ENCODE results near the gene SNAPC1. TPM values are rescaled to one million over a fixed set of nuclear protein-coding genes. Genes with fewer than 3 reads are reported as not detected.

SNAPC1 gene
- total and polyA plus RNA-seq, 2 donors (not counting 3 experiments of a cell fraction or from before 2014, with no cell fraction given), result 12.7 to 14.3 TPM

GRCh38 chr14:61780125-61780524 is 17.9 kb downstream of the SNAPC1 start:
- no peaks in the 10 kb centered on the region for H4K20me1 ChIP-seq (replicated peaks; ENCODE audit: control insufficient read depth, extremely low read depth, insufficient read depth, low read length)
- no peaks in the 10 kb centered on the region for H3K4me1 ChIP-seq (ENCODE audit: control insufficient read depth, extremely low read depth, insufficient read depth, low read length)
- H3K4me3 ChIP-seq (replicated peaks in 1 of 3; ENCODE audit: insufficient read depth in 1 of 3, low read depth in 1 of 3, low read length in 3 of 3), result no peak overlapping the region
- TF ChIP-seq CTCF (IDR thresholded peaks at IDR 0.05; ENCODE audit: extremely low read depth in 1 of 2, insufficient read depth in 1 of 2, low read depth in 1 of 2, low read length in 2 of 2) (no peak), POLR2A (IDR thresholded peaks at IDR 0.05; ENCODE audit: low read depth, low read length) (no peak), EZH2 (IDR thresholded peaks at IDR 0.05; ENCODE audit: borderline replicate concordance, low read depth, low read length, severe bottlenecking) (no peak), GATA2 (IDR thresholded peaks at IDR 0.05; ENCODE audit: insufficient read depth, insufficient read length, low read depth, low read length) (no peak), JUN (IDR thresholded peaks at IDR 0.05; ENCODE audit: borderline replicate concordance, insufficient read depth, insufficient read length, low read depth) (no peak), FOS (IDR thresholded peaks at IDR 0.05; ENCODE audit: borderline replicate concordance, insufficient read depth, low read length) (no peak), MYC (IDR thresholded peaks at IDR 0.05; ENCODE audit: low read depth, low read length) (no peak), MAX (IDR thresholded peaks at IDR 0.05; ENCODE audit: insufficient read depth, insufficient read length) (no peak), POLR2AphosphoS5 (IDR thresholded peaks at IDR 0.05; ENCODE audit: insufficient read depth, low read depth, low read length) (no peak)
- no peak overlapping the region for H3K4me2 ChIP-seq (ENCODE audit: insufficient read depth, low read length)
- no peak overlapping the region for H2AFZ ChIP-seq (ENCODE audit: low read depth, low read length)
- no peaks in the 10 kb centered on the region for H3K9me1 ChIP-seq (replicated peaks; ENCODE audit: control insufficient read depth, extremely low read depth, insufficient read depth, low read length)
- H3K9ac ChIP-seq (replicated peaks; ENCODE audit: extremely low read depth, insufficient read depth, low read length), result no peak overlapping the region
- ChIA-PET CTCF (interaction anchor here (1.2 kb wide), 1 partner anchor 12 kb away, joined by 4 read pairs; no protein-coding TSS in a partner anchor), POLR2A (no interaction called here)
- DNase-seq (ENCODE audit: low read depth, low spot score), result no peak
- no peaks in the 10 kb centered on the region for H3K9me3 ChIP-seq (replicated peaks; ENCODE audit: control insufficient read depth, insufficient read depth, low read length)
- intact Hi-C loops (cut with micrococcal nuclease) (no loop called here), dilution Hi-C loops (cut with MboI; ENCODE audit: extremely low pct_ligation_motif_present, low sequenced_read_pairs) (no loop called here)
- H3K79me2 ChIP-seq (ENCODE audit: control insufficient read depth, insufficient read depth, low read length), result no peaks in the 10 kb centered on the region
- no peak for FAIRE-seq
- H3K27ac ChIP-seq (ENCODE audit: insufficient read depth, low read depth, low read length), result no peak overlapping the region
- H3K36me3 ChIP-seq (ENCODE audit: control insufficient read depth in 2 of 2, extremely low read depth in 1 of 2, insufficient read depth in 2 of 2, low read length in 2 of 2), result peaks cover 8 to 38% of the 10 kb centered on the region in 2 experiments
- H3K27me3 ChIP-seq (ENCODE audit: control insufficient read depth in 2 of 2, insufficient read depth in 2 of 2, low read length in 2 of 2), result no peaks in the 10 kb centered on the region
- no TSS peak for BruUV-seq (replicated peaks)

Data from endothelial cell of umbilical vein (primary cell).